ENCODE data around the gene ILDR1.

Gene ILDR1

DNA sequence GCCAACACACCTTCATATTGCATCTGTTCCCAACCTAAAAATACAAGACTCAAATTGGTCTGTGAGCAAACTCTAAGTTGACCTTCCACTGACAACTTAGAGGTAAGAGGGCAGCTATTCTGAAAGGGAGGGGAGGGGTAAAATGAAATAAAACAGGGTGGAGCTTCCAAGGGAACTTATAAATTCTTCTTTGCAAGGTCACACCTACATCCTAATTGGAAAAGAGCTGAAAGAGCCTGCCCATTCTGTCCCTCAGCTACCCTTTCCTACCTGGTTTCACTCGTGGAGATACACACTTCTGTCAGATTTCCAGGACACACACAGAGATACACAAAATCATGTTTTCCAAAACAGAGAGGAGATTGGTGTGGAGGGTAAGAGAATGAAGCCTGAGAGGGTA lies 1.0 kb downstream of the ILDR1 start:
- FAIRE-seq (no peak), DNase-seq (ENCODE audit: insufficient read length, low spot score) (no peak)

DNA sequence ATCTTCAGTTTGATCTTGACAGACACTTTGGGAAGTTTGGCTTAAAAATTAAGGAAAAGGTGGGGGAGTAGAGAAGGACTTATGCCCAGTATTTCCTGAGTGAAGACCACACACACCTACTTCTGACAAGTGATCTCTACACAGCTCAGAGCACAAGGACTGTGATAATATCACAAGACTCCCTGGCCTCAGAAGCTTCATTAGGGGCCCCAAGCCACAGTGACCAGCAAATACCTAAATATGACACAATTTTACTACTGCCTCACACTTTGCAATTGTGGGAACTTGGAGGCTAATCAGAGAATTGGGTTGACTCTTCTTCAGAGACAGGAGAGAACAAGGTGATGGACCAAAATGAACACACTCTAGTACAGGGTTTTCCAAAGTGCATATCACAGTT lies 2.6 kb downstream of the ILDR1 start:
- FAIRE-seq (no peak), DNase-seq (ENCODE audit: insufficient read length, low spot score) (no peak)

DNA sequence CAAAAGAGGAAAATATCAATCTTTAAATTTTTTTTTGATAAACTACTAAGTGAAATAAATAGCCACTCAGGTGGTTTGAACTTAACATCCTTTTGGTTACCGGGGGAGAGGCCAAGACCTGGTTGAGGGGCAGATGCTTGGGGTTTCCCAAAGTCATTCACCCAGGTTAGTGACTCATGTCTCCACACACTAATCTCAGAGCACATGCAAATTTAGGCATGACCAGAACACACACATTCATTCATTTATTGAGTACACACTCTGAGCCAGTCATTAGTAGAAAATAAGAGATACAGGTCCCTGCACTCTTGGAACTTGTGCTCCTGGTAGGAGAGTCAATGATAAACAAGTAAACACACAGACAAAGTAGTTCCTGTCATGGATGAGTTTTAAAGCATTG lies 7.3 kb downstream of the ILDR1 start:
- DNase-seq (ENCODE audit: insufficient read length, low spot score) (no peak), FAIRE-seq (no peak)

DNA sequence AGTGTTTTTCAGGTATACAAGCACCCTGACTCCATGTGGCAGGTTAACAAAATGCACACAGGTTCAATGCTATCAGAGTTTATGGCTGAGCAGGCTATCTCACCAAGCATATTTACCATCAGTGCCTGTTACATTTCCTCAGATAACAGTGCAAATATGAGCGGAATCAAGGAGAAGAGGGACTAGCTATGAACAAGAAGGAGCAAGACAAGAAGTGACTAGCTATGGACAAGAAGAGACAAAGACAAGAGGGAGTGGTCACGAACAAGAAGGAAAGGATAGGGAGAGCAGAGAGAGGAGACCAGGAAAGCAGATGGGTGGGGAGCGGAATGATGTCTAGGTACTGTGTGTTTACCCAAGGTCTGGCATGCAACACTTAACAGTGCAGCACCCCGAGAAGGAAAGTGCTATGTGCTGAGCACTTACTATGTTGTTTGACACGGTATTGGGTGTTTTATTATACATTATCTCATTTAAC lies 8.6 kb downstream of the ILDR1 start:
- FAIRE-seq: no peak
- DNase-seq (ENCODE audit: insufficient read length, low spot score): no peak

DNA sequence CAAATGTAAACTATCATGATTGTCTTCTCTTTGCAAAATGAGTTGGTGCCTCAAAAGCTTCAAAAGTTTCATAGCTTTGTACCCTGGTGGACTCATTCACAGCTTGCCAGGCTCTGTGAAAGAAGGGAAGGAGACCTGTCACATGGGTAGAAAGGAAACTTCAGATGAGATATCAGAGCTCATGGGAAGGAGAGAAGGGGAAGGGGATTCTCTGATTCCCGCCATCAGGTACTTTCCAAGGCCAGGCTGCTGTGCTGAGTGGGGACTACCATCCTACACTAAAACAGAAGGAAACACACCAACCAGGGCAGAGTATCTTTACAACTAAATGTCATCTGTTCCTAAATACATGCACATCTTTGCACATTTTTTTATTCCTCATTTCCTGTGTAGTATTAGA lies 9.2 kb downstream of the ILDR1 start:
- no peak for DNase-seq (ENCODE audit: insufficient read length, low spot score)
- FAIRE-seq: no peak

DNA sequence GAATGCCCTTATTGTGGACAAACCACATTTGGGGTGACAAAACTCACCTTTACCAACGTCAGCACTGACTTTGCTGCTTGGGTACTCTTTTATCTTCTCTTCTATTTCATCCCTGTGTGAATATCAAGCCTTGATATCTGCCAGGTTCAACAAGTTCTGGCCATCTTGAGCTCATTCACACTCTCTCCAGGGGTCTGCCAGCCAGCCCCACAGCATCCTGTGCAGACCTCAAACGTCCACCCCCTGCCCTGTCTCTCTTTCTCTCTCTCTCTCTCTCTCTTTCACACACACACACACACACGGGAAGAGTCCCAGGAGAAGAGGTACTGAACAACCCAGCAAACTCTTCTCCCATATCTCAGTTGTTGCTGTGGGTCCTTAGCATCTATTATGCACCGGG lies 10.7 kb downstream of the ILDR1 start:
- FAIRE-seq: no peak
- no peak for DNase-seq (ENCODE audit: insufficient read length, low spot score)

DNA sequence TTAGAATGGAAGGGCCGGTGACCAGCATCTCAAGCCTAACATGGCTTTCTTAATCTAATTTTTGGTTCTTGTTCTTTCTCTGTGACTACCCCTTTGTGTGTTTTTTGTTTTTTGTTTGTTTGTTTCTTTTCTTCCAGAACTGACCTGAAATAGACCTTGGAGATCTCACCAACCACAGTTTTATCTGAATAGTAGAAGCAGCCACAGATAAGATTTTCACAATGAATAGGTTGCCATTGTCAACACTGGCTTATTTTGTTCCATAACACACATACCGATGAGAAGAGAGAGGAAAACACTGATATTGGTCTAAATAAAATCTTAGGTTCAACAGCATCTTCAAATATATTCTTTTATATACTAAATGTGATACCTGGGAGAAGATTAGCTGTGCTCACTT lies 11.5 kb downstream of the ILDR1 start:
- no peak for DNase-seq (ENCODE audit: insufficient read length, low spot score)
- no peak for FAIRE-seq

DNA sequence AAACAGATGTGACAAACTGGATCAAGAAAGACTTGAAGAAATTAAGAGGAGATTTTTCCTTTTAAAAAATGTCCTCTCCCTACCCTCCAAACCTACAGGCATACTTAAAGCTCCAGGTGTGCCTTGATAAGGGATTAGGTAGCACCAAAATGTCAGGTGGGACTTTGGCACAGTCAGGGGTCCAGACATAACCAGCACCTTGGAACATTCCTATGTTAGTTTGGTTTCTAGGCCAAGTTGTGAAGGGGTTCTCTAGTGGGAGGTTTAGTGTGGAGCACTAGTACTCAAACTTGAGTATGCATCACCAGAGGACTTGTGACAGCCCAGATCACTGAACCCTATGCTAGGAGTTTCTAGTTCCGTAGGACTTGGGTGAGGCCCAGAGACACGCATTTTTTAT lies 13.9 kb downstream of the ILDR1 start:
- FAIRE-seq (no peak), DNase-seq (ENCODE audit: insufficient read length, low spot score) (no peak)

DNA sequence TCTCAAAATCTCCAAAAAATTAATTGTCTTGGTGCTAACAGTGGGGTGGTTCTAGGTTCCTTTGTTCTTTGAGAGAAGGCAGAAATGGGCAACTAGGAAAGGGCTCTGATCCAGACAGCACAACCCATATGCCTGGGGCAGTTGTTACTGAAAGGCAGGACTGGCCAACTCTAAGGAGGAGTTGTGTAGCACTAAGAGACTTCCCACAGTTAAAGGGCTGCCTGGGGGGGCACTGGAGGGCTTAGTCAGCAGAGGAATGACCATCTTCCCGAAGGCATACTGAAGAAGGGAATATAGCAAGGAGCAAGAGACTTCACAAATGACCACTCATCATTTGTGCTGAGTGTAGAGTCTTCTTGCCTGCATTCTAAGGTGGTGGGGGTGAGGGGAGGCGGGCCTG lies 15.8 kb downstream of the ILDR1 start:
- DNase-seq (ENCODE audit: insufficient read length, low spot score) (no peak), FAIRE-seq (no peak)

DNA sequence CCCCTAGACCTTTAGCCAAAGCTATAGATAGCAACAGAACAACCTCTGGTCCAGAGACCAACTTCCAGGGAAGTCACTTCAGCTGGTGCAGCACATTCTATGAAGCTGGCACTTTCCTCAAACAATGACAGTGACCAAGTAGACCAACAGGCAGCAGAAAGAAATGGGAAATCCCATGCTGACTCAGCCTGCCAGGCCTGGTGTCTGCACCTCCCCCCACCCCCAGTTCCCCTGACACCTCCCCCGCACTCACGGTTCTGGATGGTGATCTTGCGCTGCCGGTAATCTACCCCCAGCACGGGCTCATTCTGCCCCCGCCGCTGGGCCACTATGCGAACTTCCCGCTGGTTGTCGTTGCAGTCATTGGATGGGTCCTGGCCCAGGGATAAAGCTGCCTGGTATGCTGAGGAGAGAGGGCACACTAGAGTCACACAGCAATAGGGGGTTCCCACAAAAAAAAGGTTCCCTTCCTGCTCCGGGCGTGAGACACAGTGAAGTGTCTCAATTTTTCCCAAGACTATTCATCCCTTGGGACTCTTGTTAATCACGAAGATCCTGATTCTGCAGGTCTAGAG lies 17.0 kb downstream of the ILDR1 start:
- no peak for FAIRE-seq
- DNase-seq (ENCODE audit: insufficient read length, low spot score): no peak

DNA sequence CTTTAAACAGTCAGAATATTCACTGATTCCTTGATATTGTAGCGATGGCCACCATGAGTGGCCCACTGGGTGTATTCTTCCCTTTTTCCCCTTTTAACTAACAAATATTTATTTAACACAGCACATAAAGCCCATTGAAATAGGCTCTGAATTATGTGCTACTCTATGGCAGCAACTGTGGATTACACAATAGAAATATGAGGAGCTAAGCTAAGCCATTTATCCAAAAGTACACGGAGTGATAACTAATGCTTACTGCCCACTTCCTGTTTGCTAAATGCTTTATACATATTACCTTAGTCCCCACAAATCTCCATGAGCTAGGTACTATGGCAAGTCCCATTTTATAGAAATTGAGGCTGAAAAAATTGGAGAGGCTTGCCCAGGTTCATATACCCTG lies 17.9 kb downstream of the ILDR1 start:
- FAIRE-seq (no peak), DNase-seq (ENCODE audit: insufficient read length, low spot score) (no peak)

DNA sequence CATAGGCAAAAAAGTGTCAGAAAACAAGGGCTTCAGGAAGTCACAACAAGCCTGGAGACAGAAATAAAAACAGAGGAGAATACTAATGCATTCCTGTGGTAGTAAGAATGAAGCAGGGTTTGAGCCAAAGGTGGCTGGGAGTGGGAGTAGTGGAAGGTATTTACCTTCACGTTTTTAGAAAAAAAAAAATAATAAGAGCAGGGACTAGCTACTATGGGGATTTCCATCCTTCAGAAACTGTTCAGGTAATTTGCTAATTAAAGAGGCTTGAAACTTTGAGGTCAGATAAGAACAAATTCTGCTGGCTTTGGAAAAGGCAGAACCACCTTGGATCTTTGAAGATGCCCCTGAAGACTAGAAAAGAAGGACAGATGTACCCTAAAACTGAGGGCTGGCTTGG lies 18.4 kb downstream of the ILDR1 start:
- FAIRE-seq (no peak), DNase-seq (ENCODE audit: insufficient read length, low spot score) (no peak)

DNA sequence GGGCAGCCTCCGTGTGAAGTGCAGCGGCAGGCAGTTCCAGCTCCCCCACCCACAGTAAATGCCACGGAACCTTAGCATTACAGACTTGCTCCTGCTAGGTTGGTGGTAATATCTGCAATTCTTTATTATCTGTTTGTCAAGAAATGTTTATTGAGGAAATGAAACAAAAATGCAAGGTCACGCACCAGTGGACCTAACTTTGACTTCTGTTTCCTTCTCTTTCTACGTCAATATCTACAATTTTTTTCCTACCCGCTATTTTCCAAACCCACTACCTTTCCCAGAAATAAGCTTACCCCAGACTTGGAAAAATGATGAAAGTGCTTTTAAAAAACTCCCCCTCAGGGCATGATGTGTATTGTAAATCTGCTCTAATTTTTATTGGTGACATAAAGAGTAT lies 18.9 kb downstream of the ILDR1 start:
- no peak for DNase-seq (ENCODE audit: insufficient read length, low spot score)
- no peak for FAIRE-seq

DNA sequence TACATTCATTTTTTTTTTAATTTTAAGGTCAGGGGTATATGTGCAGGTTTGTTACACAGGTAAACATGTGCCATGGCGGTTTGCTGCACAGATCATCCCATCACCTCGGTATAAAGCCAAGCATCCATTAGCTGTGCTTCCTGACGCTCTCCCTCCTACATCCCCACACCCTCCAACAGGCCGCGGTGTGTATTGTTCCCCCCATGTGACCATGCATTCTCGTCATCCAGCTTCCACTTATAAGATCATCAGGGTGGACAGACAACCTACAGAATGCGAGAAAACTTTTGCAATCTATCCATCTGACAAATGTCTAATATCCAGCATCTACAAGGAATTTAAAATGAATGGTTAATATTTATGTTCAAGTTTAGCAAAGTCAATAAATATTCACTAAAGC lies 19.4 kb downstream of the ILDR1 start:
- no peak for FAIRE-seq
- DNase-seq (ENCODE audit: insufficient read length, low spot score): no peak

DNA sequence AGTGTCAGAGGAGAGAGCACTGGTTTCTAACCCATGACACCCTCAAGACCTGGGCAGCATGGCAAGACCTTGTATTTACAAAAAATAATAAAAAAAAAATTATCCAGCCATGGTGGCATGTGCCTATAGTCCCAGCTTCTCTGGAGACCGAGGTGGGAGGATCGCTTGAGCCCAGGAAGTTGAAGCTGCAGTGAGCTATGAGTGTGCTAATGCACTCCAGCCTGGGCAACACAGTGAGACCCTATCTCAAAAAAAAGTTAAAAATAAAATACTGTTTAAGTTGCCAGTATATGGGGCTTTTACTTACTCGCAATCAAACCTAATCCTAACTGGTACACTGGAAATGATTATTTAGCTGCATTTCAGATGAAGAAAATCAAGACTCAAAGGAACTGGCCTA lies 20.2 kb downstream of the ILDR1 start:
- no peak for FAIRE-seq
- no peak for DNase-seq (ENCODE audit: insufficient read length, low spot score)

DNA sequence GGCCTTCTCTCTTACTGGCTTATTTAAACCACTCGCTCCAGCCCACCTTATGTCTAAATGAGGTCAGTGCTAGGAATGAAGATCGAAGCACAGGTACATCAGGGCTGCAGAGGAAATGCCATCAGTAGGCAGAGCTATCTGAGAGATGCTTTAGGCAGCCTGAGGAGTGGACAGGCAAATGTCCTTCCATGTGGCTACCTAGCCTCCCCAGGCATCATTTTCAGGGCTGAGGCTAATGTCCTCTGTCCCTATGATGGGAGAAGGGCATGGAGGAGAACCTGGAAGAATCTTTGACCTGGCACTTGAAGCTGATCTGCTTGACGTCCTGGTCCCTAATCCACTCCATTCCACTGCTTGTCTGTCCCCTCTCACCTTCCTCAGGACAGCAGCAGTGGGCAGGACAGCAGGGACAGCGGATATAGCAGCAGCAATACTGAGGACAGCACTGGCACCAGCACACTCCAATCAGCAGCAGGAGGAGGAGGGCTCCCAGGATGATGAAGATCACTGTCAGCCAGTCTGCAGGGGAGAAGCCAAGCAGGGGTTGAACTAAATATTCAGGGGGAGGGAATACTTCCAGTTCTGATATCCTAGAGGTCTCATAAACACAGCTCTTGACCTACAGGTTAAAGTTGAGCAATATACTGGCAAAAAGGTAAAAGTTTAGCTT lies 21.0 kb downstream of the ILDR1 start:
- DNase-seq (ENCODE audit: insufficient read length, low spot score): no peak

DNA sequence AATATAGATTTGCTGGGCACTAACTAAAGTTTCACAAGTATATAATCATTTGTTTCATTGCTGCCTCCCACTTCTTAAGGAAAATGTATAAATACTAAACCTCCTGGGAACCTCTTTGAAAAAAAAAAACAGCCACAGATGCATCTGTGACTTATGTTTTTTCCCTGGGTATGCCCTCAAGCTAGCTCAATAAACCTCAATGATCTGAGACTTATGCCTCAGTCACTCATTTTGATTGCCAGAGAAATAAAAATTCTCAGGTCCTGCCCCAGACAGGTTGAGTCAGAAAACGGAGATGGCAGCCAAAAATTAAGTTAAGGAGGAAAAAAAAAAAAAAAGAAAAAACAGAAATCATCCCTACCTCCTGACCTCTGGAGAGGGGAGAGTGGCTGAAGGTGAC lies 22.1 kb downstream of the ILDR1 start:
- no peak for DNase-seq (ENCODE audit: insufficient read length, low spot score)
- no peak for FAIRE-seq

More for the DNA sequence above, 21.0 kb downstream of the ILDR1 start:
- FAIRE-seq: no peak

DNA sequence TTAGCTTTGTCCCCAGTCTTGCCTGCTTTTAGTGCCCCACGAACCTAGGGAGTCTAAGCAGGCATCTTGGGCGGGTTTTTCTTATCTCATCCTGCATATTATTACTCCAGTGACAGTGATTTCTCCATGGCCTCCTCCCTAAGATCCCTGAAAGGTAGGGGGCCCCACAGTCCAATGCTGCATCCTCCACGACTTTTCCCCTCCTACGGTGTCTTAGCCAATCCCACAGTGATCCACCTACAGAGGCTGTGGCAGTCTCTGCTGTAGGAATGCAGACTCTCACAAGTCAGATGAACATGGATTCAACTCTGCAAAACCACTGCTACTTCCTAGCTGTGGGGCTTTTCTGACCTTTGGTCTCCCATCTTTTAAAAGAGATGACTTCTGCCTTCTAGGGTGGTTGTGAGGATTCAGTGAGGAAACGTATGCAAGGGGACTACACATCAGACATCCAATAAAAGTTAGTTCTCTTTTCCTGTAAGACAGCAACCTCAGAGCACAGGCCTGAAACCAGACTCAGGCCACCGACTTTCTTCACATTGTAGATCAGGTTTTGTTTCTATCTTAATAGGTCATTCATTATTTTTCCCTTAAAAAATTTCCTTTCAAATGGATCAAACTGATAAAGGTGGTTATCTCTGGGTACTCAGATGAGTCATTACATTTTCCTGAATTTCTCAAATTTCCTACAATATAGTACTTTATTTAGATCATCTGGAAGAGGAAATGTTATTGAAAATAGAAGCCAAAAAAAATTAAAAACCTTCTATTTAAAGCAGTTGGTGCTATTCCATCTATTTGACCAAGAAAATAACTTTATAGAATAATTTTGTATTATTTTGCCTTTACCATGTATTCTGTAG lies 23.2 kb downstream of the ILDR1 start:
- DNase-seq (ENCODE audit: insufficient read length, low spot score) (no peak), FAIRE-seq (no peak)

DNA sequence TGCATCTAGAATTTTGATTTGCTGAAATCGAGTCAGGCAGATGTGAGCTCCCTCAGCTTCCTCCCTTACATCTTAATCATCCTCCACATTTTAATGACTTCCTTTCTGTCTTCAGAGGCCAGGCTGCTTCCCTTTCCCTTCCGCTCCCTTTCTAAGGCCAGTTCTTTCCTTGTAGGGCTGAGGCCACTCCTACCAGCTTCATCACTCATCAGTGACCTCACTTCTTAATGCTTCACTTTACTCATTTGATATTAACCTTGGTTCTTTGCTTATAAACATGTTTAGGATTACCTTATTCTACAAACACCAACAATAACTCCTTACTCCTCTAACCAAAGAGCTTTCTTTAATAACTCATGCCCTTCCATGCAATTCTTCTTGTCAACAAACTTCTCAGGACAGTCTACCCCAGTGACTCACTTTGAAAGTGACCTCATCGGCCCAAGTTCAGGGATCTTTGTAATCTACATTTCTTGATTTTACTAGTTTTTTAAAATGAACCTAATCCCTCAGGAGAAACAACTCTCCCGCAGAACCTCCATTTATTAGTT lies 23.9 kb downstream of the ILDR1 start:
- DNase-seq (ENCODE audit: insufficient read length, low spot score): no peak

DNA sequence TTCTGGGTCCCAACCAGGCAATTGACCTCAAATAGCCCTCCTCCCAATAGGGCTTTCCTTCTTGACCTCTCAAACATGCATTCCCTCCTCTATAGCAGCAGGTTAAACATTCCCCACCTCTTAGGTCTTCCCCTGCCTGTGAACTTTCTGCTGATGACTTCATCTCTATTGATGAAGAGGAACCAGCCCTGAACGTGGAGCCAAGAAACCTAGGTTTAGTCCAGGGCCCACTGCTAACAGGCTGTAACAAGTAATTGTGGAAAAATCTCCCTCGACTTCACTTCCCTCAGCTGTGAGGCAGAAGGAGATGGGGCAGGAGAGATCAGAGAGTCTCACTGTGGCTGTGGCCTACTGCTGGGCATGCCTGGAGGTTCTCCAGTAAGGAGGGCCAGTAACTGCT lies 24.7 kb downstream of the ILDR1 start:
- no peak for DNase-seq (ENCODE audit: insufficient read length, low spot score)
- no peak for FAIRE-seq

More for the DNA sequence above, 23.9 kb downstream of the ILDR1 start:
- no peak for FAIRE-seq

DNA sequence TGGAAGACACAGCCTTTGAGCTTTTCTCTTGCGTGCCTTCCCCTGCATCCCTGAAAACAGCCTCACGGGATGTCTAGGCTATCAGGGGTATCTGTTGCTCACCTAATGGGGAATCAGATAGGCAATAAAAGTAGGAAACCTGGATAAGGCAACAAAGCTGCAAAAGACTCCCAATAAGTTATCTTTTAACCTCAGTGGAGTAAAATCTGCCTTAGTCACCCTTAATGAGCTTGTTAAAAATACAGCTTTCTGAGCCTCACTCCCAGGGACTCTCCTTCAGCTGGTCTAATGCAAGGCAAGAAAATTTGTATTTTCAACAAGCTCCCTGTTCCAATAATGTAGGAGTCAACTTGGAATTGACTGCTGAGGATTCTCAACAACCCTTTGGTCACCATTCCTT lies 25.6 kb downstream of the ILDR1 start:
- no peak for FAIRE-seq
- no peak for DNase-seq (ENCODE audit: insufficient read length, low spot score)

All from HTR-8/SVneo (cell line).